ENCODE measurements around the gene ZNF24.
A peak's percentile ranks its signal among the peaks of the same experiment; 100 is the strongest.

ZNF24 gene

DNA sequence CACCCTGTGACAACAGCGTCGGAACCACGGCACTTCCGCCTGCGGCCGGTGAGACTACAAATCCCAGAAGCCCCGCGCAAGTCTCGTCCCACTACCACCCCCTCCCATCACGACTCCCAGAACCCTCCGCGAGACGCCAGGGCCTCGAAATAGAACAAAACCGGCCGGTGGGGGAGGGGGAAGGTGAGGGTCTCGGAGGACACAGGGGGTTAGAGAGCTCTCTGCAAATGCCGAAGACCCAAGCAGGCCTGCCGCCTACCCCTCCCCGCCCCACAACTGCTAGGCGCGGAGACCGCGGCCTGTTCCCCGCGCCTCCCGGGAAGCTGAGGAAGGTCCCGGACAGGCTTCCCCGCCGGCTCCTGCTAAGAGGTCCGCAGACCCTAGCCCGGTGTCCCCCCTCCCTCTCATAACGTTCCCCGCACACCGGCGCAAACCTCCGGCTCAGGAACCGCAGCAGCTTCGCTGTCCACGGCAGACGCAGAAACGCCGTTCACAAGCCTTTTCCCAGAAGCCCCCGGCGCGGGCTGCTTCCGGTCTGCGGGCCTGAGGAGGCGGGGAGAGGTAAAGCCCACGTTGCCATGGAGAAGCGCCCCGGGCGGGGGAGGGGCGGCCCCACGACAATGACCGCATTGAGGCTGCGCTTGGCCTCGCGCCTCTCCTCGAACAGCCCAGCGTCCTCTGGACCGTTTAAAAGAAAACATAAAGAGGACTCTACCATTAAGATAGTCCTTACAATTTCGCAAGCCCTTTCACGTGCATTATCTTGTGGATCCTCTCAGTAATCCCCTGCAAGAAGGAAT lies at the start of gene ZNF24:
TSS of gene ZNF24 (minus strand) at position 485 of the 800 bp plus-strand sequence. CDS start 3,770 bp downstream, outside the sequence.
- peak; percentile 97 for DNase-seq

DNA sequence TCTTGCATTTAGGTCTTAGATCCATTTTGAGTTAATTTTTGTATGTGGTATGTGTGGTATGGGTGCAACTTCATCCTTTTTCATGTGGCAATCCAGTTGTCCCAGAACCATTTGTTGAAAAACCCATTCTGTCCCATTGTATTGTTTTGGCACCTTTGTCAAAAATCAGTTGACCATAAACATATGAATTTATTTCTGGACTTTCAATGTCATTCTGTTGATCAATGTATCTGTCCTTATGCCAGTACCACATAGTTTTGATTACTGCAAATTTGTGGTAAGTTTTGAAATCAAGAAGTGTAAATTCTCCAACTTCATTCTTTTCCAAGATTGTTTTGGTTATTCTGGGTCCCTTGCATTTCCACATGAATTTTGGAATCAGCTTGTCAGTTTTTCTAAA lies 49.5 kb upstream of the ZNF24 start:
- DNase-seq = no peak

DNA sequence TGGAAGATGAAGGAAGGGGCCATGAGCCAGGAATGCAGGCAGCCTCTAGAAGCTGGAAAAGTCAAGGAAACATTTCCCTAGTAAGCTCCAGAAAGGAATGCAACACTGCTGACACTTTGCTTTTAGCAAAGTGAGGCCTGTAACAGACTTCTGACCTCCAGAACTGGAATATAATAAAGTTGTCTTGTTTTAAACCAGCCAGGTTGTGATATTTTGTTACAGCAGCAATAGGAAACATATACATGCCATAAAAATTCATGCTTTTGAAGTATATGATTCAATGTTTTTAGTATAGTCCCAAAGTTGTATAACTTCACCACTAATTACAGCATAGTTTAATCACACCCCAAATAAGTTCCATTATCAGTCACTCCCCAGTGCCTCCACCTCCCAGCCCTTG lies 48.2 kb upstream of the ZNF24 start:
- no peak for DNase-seq

DNA sequence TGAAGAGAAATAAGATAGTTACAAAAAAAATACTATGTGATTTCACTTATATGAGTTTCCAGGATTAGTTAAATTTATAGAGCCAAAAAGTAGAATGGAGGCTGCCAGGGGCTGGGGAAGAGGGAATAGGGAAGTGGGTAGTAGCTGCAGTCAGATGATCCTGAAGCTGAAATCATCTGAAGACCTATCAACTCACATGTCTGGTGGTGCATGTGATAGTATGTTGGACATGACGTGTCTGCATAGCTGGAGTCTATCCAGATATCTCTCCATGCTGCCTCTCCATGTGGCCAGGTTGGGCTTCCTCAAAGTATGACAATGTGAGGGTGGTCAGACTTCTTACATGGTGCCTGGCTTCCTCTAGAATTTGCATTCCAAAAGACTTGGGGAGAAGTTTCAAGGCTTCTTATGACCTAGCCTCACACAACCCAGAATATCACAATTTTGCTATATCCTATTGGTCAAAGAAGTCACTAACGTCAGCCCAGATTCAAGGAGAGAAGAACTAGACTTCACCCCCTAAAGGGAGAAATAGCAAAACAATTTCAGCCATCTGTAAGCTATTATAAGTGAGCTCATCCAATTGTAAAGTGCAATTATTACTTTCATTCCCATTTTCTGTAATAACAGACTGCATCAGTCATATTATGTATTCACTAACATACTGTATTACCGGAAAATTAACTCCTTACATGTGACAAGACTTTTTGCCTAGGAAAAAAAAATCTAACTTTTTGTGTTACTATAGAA lies 46.9 kb upstream of the ZNF24 start:
- DNase-seq = no peak

DNA sequence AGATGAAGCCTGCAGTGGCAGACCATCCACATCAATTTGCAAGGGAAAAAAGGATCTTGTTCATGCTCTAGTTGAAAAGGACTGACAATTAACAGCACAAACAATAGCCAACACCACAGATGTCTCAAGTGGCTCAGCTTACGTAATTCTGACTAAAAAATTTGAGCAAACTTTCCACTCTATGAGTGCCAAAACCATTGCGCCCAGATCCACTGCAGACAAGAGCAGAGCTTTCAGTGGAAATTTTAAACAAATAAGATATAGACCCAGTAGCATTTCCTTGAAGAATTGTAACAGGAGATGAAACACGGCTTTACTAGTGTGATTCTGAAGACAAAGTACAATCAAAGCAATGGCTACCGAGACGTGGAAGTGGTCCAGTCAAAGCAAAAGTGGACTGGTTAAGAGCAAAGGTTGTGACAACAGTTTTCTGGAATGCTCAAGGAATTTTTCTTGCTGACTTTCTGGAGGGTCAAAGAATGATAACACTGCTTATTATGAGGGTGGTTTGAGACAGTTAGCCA lies 44.9 kb upstream of the ZNF24 start:
- DNase-seq = no peak

DNA sequence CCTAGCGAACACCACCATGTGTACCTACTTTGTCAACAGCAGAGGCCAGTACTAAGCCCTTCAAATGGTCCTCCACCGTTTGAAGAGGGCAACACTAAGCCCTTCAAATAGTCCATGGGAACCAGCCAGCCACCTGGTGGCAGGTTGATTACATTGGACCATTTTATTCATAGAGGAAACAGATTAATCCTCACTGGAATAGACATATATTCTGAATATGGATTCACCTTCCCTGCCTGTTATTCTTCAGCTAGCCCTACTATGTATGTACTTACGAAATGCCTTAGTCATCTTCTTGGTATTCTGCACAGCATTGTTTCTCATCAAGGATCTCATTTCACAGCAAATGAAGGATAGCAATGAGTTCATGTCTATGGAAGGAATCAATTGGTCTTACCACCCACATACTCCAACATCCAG lies 42.9 kb upstream of the ZNF24 start:
- DNase-seq = no peak

DNA sequence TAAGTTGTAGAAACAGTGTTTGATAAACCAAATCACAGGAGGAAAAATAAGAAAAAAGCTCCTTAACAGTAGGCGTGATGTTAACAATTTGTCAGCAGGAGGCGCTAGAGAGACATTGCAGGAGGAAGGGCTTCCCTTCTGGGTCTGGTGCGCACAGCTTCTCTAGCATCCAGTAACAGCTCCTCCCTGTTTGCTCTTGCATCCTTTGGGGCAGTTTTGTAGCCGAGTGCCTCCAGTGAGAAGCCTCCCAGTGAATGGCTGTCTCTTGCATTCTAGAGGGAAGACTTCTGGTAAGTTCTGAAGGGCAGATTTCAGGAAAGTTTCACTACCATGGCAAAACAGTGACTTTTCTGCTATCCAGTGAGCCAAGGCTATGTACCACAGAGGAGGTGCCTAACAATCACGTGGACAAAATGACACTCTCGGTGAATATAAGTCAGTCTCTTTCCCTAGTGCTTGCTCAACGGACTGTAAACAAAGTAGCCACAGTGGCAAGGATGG lies 42.4 kb upstream of the ZNF24 start:
- no peak for DNase-seq

DNA sequence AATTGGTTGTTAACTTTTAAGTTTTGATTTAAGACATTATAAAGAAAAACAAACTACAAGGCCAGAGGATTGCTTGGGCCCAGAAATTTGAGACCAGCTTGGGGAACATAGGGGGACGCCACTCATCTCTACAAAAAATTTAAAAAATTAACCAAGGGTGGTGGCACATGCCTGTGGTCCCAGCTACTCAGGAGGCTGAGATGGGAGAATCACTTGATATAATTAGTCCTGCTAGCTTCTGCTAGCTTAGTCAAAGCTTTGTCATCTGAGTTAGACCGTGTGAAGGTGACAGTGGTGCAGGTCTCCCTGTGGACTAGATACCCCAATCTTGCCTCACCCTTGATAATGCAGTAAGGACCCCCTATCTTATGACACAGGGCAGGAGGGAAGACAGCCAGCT lies 38.9 kb upstream of the ZNF24 start:
- DNase-seq = no peak

DNA sequence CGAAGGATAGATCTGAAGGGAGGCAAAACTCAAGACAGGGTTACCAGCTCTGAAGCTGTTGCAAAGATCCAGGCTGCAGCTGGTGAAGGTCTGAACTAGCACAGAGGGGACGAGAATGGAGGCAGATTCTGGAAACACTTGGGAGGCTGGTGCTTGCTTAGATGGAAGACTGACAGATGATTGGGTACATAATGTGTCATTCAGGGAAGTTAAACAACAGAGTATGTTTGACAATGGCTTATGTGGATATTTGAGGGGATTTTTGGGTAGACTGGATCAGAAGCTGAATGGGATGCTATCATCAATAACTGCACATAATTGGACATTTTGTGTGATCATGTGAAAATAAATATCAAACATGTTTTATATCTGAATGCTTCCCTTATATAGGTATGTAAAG lies 35.2 kb upstream of the ZNF24 start:
- no peak for DNase-seq

DNA sequence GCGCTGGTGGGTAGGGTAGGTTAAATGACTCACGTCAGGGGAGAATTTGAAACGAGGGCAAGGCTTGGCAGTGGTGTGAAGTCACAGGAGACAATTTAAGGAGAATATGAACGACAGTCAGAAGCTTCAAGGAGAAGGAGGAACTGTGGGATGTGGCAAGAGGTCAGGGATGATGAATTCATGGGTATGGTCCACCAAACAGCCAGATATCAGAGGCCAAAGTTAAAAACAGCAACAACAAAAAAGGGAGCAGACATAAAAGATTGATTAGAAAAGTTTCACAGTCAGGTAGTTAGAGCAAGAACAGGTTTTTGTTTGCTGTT lies 34.3 kb upstream of the ZNF24 start:
- DNase-seq = no peak

DNA sequence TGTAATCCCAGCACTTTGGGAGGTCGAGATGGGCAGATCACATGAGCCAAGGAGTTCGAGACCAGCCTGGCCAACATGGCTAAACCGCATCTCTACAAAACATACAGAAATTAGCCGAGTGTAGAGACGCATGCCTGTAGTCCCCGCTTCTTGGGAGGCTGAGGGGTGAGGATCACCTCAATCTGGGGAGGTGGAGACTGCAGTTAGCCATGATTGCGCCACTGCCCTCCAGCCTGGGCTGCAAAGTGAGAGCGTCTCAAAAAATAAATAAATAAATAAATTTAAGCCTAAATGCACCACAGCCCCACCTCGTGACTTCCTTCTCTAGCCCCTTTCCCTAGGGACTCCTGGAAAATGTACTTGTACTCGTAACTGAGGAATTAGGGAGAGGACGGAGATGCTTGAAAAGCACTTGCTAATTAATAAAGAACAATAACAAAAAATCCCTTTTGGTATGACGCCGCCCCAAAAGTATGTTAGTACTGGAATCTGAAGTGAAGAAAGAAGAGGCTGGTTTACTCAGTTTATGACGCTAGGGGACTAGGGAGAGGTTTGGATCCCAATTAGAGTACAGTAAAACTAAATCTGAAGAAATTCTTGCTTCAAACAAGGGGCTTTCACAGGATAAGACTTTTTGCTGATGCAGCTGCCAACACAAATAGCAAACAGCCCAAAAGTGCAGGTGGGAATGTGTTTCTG lies 33.8 kb upstream of the ZNF24 start:
- DNase-seq = no peak

DNA sequence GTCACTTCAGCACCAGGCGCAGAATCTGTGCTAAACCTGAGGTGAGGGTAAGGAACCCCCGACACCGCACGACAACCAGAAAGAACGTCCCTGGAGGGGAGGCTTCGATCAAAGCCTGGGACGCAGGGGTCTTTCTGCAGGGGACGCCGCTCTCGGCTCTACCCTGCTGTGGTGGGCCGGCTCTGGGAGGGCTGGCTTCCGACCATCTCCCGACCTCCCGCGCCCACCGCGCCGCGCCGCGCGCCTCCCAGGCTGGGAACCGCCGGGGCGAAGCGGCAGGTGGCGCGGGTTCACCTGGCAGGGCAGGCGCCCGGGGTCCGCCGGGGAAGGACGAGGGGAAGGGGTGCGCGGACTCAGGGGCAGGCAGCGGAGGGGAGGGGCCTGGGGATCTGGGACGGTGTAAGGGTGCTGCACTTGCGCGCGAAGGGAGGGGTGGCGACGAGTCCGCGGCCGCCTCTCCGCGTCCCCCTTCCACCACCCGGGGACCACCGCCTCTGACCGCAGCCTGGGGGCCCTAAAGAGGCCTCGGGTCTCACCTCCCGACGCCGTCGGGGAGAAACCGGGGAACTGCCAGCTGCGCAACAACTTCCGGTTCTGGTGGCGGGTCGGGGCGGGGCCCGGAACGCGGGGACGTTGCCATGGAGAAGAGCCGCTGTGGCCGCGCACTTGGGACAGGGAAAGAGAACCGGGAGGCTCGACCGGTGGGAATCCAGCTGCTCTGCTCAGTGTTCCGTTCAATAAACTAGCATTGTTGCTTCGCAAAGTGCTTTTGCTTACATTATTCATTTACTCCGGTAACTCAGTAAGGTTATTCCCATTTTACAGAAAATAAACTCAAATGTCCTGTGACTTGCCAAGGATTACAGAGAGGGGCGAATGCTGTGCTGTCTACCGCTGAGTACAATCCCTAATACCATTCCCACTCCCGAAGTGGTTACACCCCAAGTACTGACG lies 32.8 kb upstream of the ZNF24 start, which contains the start of gene ZNF396:
TSS of gene ZNF396 (minus strand) at position 596 of the 954 bp plus-strand sequence. CDS start 3,045 bp downstream, outside the sequence.
- DNase-seq = peak; percentile 85

DNA sequence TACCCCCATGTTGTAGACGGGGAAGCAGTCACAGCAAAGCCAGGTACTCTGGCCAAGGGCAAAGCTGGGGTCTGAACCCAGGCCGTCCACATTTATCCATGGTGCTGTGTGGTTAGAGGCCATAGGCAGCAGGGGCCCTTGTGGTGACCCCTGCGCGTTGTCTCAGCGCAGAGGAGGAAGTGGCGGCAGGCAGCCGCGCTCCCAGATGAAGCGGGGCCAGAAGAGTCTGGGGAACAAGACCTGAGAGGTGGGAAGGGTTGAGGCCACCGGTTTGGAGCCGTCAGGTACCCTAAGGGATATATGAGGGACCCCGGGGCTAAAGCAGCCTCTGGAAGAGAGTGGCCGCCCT lies 32.1 kb upstream of the ZNF24 start:
- DNase-seq = no peak

DNA sequence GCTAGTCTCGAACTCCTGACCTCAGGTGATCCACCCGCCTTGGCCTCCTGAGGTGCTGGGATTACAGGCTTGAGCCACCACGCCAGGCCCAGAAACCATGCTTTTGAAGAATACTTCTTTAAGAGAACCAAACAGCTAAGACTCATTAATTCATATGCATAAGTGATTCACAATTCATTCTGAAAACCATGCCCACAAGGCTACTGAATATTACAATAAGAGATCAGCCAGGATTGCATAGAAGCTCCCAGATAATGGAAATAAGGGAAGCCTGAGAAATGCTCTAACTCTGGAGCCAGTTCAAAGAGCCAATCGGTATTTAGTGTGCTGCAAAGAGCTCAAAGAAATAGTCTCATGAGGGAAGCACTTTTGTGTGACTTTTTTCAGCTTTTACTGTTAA lies 30.5 kb upstream of the ZNF24 start:
- no peak for DNase-seq

DNA sequence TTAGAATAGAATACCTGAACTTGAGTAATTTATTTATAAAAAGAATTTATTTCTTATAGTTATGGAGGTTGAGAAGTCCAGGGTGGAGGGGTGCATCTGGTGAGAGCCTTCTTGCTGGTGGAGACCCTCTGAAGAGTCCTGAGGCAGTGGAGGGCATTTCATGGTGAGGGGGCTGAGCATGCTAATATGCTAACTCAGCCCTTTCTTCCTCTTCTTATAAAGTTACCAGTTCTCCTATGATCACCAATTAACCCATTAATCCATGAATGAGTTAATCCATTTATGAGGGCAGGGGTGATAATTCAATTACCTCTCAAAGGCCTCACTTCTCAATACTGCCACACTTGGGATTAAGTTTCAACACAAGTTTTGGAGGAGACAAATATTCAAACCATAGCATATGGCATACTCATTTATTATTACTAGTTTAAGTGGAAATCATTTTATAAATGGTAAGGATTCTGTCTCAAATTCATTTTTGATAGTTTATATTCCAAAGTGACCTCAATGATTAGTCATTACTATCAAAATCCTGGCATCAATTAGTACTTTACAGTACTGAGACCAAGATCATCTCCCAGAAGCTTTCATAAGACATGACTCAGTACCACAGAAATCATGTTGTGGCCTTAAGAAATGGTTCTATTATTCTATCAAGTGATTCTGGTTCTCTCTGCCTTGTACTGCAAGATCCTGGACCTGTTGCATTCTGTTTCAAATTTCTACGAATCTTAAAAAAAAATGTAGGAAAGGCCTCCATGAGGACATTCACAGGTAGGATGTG lies 27.4 kb upstream of the ZNF24 start:
- DNase-seq = no peak

DNA sequence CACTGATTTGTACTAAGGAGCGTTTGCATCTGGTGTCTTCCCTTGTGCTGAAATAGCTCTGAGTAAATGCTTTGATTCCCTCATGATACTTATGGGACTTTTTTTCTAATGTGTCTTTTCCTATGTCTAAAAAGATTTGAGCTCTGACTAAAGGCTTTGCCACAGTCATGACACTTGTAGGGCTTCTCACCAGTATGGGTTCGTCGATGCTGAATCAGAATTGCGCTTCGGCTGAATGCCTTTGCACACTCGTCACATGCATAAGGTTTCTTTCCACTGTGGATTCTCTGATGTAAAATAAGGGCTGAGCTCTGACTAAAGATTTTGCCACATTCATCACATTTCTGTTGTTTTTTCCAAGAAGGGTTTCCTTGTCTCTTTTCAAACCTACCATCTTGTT lies 24.9 kb upstream of the ZNF24 start:
- no peak for DNase-seq

DNA sequence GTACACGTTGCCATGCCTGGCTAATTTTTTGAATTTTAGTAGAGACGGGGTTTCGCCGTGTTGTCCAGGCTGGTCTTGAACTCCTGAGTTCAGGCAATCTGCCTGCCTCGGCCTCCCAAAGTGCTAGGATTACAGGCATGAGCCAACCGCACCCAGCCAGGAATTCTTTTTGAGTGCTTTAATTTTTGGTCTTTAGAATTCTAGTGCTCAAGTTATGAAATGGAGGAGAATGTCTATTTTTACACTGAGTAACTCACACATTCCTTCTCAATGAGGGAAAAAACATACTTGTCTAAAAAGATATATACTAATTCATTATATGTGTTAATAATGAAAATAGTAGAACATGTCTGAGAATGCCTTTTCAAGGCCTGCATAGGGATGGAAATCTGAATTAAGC lies 24.4 kb upstream of the ZNF24 start:
- no peak for DNase-seq

DNA sequence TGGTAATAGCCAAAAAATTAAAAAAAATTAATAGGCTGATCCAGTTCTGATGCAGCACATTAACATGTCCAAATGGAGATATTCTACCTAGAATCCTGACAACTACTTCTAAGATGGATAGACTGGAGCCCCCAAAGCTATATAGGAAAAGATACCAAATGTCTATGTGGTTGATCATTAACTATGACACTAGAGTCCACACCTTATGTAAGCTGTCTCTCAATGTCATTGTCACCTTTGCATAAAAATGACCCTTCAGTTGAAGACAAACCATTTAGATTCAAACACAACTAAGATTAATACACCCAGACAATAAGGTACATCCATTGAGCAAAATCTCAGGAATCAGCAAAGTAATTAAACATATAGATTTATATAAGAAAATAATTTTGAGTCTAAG lies 18.3 kb upstream of the ZNF24 start:
- no peak for DNase-seq

DNA sequence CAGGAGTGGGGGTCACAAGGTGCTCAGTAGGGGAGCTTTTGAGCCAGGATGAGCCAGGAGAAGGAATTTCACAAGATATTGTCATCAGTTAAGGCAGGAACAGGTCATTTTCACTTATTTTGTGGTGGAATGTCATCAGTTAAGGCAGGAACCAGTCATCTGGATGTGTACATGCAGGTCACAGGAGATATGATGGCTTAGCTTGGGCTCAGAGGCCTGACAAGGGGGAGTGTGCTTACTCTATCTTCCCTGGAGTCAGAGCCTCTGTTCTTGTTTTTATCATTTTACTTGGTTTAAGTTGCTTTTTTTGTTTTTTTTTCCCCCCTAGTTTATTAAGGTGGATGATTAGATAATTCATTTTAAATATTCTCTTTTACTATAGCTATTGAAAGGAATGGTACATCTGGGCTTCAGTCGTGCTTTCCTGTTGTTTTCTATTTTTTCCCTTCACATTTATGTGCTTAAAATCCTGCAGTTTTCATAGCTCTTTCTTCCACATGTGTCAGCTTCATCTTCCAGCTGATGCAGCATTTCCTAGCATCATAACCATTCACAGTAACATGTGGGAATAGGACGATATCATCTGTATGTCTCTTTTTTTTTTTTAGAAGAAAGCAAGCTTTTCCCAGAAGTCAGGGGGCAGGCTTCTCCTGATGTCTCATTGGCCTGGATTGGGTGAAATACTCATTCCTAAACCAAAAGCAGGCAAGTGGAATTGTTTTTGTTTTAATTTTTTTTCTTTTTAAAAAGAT lies 17.5 kb upstream of the ZNF24 start:
- DNase-seq = no peak

DNA sequence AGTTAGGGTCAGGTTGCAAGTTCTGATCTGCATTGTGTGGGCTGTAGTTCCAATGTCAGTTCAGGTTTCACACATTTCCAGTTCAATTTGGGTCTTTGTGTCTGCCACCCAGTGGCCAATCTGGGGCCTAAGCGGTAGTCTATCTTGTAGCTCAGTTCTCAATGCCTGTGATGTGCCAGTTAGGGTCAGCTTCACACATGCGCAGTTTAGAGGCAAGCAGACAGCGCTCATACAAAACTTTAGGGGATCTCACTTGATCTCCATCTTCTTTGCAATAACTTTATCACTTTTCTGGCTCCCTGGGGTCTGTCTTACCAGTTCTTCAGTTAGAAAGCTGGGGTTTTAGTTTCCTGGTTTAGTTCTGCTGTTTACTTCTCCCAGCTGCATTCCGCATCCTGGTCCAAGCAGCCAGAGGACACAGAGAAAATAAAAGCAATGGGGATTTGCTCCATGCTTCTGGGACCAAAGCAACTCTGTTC lies 11.0 kb upstream of the ZNF24 start:
- peak; percentile 68 for DNase-seq

All from right forelimb (tissue), 1 donor.